Measurements from ENCODE around the gene PHACTR2.
"Not testable (repeated sequence)": the region's sequence is repeated elsewhere in the genome, so short reads cannot be mapped to it uniquely, and the experiment has no call there.

PHACTR2 gene

DNA sequence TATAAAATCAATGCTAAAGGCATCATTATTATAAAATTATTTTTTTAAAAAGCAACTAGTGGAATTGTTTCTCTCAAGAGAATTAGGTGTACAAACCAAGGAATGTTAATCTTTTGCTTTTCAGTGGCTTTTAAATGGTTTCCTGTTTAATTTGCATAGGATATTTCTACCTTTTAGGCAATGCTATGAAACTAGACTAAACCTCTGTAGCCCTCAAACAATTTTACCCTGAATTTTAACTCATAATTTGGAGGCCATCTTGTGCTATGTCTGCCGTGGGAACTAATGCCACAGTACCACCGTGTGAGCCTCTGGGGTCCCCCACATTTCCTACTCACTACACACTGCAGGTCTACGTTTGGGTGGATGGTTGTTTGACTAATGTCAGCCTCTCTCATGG, 20.6 kb downstream of the PHACTR2 start:
- DNase-seq (ENCODE audit: low read depth in 4 of 4, low spot score in 1 of 4): no peak

DNA sequence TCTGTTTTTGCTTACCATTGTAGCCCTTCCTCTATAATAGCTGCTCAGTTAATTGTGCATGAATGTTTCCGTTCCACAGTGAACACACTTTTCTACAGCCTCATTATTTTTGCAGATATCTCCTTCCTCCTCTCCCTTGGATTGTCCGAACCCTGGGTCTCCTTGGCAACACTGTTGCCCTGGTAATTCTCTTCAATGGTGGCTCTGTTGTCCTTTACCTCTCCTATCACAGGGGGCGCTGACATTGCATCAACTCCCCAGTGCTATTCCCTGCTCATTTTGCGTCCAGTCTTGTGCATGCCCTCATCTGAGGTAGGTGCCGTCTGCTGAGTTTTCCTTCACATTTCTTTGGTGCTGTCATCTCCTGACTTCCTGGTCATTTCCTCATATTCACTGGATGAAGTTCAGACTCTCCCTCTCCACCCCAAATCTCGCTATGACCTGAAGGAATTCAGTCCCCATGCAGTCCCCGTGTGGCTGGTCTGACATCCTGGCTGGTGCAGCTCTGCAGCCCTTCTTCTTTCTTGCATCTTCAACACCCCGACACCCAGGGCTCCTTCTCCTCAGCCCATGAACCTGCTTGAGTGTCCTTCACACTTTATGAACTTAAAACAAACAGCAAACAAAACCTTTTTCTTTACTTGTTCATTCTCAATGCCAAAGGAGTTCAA, 21.1 kb downstream of the PHACTR2 start:
- DNase-seq (ENCODE audit: low read depth in 4 of 4, low spot score in 1 of 4): no peak

DNA sequence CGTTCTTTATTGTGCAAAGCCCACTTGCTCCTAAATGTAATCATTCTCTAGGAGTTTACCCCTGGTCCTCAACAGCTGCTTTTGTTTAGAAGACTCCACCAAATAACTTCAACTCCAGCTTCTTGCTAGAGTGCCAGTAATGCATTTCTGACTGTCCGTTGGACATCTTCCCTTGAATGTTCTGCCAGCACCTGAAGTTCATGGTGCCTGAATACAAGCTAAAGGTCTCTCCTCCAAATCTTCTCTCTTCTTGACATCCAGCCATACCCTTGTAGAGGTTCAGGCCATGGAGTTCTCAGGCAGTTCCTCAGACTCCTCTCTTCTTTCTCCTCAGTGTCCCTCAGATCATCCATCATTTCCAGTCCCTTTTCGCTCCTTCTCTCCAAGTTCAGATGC, 21.7 kb downstream of the PHACTR2 start:
- no peak for DNase-seq (ENCODE audit: low read depth in 4 of 4, low spot score in 1 of 4)

DNA sequence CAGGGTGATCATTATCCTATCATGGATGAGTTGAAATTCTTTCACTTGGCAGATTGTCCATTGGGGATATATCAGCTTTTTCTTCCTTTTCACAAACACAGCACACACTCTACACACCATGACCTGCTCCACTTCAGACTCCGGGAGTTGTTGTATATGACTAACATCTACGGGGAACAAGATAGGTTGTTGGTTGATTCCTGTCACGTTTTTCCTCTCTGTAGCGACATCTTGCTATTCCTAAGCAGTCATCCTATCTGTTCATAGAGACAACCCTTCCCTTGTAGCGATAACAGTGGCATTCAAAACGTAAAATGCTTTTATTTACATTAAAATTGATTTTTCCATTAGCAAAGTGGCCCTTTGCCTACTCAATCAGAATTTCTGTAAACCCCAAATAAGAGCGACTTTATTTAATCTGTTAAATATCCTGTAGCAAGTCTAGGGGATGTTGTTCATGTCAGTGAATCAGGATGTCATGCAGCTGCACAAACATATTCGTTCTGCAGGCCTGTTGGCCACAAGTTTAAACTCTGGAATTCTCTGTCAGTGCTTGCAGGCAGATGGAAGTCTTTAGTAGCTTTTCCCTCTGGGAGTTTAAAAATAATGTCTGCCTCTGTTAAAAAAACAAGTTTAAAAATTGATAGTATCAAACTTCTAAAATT, 23.1 kb downstream of the PHACTR2 start:
- DNase-seq (ENCODE audit: low read depth in 4 of 4, low spot score in 1 of 4): no peak

DNA sequence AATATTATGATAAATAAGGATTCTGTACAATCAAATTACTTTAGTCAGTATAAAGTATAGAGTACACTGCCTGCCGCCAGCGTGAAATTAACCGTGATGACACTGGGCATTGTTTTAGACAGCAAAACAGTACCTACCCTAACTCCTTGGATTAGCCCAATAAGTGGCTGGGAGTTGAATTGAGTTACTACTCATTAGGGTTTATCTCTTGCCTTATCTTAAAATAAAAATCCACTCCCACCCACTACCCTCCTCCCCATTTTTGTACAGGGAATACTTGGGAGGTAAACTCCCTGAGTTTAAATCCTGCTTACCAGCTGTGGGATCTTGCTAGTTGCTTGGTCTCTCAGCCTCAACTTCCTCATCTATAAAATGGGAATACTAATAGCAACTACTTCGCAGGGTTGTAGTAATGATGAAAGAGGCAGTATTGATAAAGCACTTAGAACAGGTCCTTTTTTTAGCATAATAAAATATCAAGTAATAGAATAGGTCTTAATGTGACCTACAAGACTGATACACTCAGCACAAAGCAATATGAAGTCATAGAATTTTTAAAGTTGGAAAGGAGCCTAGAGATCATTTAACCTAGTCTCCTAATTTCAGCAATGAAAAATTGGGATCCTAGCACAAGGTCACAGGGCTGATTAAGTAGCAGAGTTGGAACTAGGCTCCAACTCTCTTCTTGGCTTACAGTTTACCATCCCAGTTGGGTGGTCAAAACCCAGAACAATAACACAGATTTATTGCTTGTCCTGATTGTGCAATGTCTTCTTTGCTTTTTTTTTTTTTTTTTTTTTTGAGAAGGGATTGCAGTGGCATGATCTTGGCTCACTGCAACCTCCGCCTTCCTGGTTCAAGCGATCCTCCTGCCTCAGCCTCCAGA, 23.8 kb downstream of the PHACTR2 start:
- no peak for DNase-seq (ENCODE audit: low read depth in 4 of 4, low spot score in 1 of 4)

DNA sequence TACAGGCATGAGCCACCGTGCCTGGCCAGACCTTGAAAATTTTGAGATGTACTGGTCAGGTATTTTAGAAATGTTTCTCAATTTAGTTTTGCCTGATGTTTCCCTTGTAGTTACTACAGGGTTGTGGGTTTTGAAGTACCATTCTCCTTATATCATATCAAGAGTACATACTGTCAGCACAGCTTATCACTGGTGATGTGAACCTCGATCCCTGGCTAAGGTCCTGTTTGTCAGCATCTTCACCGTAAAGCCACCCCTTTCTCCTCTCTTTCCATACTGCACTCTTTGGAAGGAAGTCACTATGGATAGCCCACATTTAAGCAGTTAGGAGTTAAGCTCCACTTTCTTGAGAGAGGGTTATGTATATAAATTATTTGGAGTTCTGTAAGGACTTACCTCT, 27.8 kb downstream of the PHACTR2 start:
- DNase-seq (ENCODE audit: low read depth in 4 of 4, low spot score in 1 of 4): no peak

DNA sequence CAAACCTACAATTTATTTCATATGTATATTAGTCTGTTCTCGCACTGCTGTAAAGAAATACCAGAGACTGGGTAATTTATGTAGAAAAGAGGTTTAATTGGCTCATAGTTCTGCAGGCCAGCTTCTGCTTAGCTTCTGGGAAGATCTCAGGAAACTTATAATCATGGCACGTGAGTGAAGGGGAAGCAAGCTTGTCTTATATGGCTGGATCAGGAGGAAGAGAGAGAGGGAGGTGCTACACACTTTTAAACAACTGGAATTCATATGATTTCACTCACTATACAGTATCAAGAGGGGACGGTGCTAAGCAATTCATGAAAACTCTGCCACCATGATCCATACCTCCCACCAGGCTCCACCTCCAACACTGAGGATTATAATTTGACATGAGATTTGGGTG, 29.9 kb downstream of the PHACTR2 start:
- no peak for DNase-seq (ENCODE audit: low read depth in 4 of 4, low spot score in 1 of 4)

DNA sequence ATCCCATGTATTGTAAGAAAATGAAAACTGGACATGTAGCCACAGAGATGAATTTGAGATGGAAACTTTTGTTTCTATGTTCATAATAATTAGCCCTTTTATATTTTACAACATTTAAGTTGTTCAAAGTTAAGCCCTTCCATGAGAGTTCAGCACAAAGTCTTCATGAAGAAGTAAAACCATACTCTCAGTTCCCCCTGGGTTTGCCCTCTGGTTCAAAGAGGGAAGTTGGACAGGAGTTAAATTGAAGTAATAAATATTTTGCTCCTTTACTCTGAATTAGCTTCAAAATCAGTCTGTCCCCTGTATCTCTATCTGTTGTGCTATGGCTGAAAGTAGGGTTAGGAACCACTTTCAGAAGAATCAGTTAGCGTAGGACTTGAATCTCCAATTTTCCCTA, 31.1 kb downstream of the PHACTR2 start:
- DNase-seq (ENCODE audit: low read depth in 4 of 4, low spot score in 1 of 4): no peak

DNA sequence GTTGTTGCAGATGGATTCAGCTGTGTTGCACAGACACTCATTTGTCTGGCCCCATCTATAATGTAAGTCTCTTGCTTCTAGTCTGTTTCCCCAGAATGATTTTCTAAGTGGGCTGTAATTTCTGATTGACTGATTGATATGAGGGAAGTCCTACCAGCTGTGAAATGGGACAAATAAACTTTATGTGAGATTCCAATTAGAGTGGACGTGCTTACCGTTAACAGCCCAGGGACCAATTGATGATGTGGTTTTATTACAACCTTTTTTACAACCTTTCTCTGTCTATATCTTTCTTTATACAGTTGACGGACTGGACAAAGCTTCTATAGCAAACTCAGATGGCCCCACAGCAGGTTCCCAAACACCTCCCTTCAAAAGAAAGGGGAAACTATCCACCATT, 33.9 kb downstream of the PHACTR2 start:
- no peak for DNase-seq (ENCODE audit: low read depth in 4 of 4, low spot score in 1 of 4)

DNA sequence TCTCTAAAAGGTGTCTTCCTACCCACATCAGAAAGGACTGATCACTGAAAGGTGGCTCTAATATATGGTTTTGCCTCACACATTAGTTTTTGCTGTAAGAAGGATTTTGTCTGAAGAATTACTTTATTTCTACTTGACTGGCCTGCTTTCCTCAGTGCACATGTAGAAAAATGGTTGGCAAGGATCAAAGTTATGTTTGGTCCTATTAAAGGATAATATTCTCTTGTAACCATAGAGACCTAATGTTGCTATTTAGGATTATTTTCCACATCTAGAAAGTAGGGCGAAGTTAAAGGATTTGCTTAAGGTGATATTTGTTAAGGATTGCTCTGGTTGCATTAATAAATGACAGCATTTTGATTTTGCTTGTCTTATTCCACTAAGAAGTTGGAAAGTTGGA, 40.7 kb downstream of the PHACTR2 start:
- no peak for DNase-seq (ENCODE audit: low read depth in 4 of 4, low spot score in 1 of 4)

DNA sequence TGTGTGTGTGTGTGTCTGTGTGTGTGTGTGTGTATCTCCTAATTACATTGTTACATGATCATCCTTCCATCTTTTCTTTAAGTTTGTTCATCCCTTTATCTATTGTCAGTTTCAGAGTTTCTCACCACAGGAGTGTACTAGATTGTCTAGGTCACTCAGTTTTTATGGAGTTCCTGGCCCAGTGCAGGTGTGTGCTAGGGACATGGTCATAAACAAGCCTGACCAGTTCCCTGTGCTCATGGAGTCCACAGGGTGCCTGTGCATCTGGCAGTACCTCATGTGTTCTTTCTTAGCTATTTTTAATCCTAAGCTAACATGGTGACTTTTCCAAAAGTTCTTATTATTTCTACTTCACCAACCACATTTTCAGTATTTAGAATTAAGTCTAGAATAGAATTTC, 43.9 kb downstream of the PHACTR2 start:
- no peak for DNase-seq (ENCODE audit: low read depth in 4 of 4, low spot score in 1 of 4)

DNA sequence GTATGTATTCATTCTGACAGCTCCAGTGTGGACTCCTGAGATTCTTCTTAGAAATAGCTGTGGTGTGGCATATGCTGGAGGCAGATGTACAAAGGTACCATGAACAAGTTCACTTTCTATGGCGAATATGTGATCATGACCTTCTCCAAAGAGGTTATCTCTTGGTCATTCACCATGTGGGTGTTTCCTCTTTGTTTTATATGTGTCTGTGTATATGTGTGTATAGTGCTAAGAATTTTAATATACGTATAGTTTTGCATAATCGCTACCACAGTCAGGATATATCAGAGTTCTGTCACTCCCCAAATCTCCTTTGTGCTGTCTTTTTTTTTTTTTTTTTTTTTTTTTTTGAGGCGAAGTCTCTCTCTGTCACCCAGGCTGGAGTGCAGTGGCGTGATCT, 47.1 kb downstream of the PHACTR2 start:
- DNase-seq (ENCODE audit: low read depth in 4 of 4, low spot score in 1 of 4): no peak

DNA sequence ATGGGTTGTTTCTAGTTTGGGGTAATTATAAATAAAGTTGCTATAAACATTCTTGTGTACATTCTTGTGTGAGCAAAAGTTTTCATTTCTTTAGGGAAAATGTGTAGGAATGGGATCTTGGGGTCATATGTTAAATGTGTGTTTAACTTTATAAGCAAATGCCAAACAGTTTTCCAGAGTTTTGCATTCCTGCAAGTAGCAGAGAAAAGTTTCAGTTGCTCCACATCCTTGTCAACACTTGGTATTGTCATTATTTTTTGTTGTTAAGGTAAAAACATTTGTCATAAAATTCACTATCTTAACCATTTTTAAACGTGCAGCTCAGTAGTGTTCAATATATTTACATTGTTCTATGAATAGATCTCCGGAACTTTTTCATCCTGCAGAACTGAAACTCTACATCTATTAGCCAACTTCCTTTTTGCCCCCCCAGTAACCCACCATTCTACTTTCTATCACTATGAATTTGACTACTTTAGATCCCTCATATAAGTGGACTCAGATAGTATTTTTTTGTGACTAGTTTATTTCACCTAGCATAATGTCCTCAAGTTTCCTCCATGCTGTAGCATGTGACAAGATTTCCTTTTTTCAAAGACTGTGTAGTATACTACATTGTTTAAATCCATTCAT, 48.4 kb downstream of the PHACTR2 start:
- no peak for DNase-seq (ENCODE audit: low read depth in 4 of 4, low spot score in 1 of 4)

DNA sequence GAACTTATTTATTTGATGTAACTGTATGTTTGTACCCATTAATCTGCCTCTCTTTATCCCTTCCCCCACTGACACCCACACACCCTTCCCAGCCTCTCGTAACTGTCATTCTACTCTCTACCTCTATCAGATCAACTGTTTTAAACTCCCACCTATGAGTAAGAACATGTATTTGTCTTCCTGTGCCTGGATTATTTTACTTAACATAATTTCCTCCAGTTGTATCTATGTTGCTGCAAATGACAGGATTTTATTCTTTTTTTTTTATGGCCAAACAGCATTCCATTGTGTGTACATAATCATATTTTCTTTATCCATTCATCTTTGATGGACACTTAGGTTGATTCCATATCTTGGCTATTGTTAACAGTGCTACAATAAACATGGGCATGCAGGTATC, 49.3 kb downstream of the PHACTR2 start:
- DNase-seq (ENCODE audit: low read depth in 4 of 4, low spot score in 1 of 4): no peak

DNA sequence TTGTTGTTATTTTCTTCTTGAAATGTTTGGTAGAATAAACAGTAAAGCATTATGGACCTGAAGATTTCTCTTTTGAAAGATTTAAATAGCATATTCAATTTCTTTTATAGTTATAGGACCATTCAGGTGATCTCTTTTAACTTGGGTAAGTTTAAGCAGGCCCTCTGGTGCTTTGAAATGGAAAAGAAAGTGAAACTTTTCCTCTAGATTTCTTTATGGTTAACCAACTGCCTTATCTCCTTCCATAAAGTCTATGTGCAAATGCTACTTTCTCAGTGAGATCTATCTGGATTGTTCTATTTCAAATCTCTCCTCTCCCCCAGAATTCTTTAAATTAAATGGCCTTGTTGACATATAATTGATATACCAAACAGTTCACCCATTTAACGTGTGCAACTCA, 54.0 kb downstream of the PHACTR2 start:
- DNase-seq (ENCODE audit: low read depth in 4 of 4, low spot score in 1 of 4): no peak

DNA sequence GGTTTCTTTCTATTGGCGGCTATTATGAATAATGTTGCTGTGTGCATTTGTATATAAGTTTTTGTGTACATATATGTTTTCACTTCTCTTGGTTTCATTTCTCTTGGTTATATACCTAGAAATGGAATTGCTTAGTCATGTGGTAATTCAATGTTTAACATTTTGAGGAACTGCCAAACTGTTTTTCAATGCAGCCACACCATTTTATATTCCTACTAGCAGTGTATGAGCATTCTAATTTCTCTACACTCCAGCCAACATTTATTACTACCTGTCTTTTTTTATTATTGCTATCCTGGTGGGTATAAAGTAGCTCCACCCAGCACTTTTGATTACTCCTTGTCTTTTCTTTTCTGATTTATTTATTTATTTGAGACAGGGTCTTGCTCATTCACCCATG, 54.8 kb downstream of the PHACTR2 start:
- no peak for DNase-seq (ENCODE audit: low read depth in 4 of 4, low spot score in 1 of 4)

DNA sequence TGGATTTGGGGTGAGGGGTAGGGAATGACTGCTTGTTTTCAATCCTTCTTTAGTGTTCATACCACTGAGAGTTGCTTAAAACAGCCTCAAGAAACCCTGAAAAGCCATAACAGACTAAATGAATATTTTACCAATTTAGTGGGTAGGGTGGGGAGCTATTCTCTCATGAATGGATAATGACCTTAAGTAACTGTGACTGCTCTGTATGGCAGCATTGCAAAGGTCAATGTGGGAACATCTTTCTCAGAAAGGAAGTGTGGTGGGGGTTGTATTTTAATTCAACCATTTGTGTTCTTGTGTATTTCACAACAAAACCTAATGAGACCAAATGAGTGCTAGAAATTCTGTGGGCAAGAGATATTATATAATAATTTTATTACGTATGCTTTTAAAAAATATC, 55.7 kb downstream of the PHACTR2 start:
- no peak for DNase-seq (ENCODE audit: low read depth in 4 of 4, low spot score in 1 of 4)

DNA sequence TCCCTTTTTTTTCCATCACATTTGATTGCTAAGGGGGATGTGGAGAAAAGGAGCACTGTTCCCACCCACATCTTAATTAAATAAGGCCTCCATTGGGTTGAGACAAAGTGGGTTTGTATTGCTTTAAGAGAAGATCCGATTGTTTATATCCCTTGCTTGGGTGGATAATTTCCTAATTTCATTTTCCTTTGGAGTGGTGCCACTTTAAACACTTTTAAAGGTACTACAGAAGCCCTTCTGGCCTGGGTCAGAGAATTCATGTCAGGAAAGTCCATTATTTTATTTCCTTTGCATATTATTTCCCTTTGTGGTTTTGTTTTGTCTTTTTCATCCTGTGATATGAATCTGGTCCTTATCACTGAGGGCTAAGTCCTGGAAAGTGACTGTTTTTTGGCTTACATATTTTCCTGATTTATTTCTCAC, 56.9 kb downstream of the PHACTR2 start:
- DNase-seq (ENCODE audit: low read depth in 4 of 4, low spot score in 1 of 4): no peak

DNA sequence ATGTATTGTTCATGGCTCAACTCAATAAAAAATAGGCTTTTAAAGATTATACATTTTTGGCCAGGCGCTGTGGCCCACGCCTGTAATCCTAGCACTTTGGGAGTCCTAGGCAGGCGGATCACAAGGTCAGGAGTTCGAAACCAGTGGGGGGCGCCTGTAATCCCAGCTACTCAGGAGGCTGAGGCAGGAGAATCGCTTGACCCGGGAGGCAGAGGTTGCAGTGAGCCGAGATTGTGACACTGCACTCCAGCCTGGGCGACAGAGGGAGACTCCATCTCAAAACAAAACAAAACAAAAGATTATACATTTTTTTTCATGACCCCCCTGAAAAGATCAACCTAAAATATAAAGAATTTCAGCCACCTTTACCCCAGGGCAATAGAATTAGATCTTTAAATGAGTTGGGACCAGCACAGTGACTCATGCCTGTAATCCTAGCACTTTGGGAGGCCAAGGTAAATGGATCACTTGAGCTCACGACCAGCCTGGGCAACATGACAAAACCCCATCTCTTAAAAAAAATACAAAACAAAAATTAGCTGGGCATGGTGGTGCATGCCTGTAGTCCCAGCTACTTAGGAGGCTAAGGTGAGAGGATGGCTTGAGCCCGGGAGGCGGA, 60.4 kb downstream of the PHACTR2 start:
- DNase-seq (ENCODE audit: low read depth in 4 of 4, low spot score in 1 of 4): not testable (repeated sequence)

DNA sequence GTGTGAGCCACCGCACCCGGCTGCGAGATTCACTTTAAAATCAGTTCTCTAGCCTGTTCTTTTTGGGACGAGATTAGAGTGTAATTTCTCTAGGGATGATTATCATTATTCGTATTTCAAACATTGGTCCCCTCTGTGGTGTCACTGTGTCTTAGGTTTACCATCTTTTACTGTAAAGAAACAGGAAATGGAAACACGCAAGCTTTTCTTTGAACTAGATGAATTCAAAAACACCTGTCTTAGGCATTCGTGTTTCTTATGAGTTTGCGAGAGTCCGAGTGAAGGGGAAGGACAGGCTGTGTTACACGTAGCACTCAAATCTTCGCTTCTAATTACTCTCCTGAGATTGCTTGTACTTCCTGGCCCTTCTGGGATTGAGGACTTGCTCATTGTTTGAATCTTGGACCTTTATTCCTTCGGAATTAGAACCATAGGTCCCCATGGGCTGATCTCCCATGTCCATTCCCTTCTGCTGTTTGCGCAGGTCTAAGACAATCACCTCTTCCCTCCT, 61.6 kb downstream of the PHACTR2 start:
- DNase-seq (ENCODE audit: low read depth in 4 of 4, low spot score in 1 of 4): no peak

DNA sequence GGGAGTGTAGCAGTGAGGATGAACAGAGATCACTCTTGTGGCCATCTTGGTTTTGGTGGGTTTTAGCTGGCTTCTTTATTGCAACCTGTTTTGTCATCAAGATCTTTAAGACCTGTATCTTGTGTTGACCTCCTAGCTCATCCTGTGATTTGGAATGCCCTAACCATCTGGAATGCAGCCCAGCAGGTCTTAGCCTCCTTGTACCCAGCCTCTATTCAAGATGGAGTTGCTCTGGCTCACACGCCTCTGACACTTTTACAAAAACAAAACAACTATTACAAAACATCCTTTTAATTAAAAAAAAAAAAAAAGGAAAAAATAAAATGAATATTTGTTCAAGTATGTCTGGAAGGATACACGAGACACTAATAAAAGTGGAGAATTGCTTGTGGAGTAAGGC, 62.4 kb downstream of the PHACTR2 start:
- DNase-seq (ENCODE audit: low read depth in 4 of 4, low spot score in 1 of 4): no peak
